NCI-H524 (cell line): ENCODE measurements around the gene RPL9.
"Not testable (repeated sequence)": the region's sequence is repeated elsewhere in the genome, so short reads cannot be mapped to it uniquely, and the experiment has no call there.

Experiments used
- DNase-seq, 2 experiments: peaks; one replicate each; lab custom pipeline; 2025; lab: John Stamatoyannopoulos, UW

RPL9 gene

GRCh38 chr4:39425297-39425696 lies 33.4 kb downstream of the RPL9 start:
- DNase-seq: not testable (repeated sequence)

- no peak for DNase-seq
Observed at GRCh38 chr4:39422247-39422646, 36.5 kb downstream of the RPL9 start.

- no peak for DNase-seq
Observed at GRCh38 chr4:39415678-39416283, 42.9 kb downstream of the RPL9 start.

DNA sequence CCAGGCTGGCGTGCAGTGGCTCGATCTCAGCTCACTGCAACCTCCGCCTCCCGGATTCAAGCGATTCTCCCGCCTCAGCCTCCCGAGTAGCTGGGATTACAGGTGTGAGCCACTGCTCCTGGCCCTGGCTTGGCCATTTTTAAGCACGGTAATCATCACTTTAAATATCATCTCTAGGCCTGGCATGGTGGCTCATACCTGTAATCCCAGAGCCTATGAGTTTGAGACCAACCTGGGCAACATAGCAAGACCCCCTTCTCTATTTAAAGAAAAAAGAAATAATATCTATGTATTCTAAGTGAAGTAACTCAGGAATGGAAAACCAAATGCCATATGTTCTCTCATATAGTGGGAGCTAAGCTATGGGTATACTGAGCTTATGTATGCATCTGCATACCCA lies 47.2 kb downstream of the RPL9 start:
- DNase-seq: not testable (repeated sequence)

DNA sequence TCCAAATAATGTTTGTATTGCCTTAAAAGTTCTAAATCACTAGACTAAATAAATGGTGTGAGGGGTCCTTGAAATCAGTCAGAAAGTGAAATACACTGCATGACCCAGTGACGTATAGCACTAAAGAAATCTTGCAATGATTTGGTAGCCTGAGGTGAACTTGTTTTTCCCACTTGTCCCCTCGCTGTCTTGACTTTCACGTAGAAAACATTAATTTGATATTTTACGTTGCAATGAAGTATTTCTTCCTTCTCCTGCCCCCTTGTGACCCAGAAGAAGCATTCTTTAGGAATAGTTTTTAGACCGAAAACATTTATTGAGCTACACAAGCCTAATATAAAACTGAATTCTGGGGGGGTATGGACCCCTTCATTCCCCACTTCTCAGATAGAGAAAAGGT lies 48.3 kb downstream of the RPL9 start:
- no peak for DNase-seq

- no peak for DNase-seq
Observed at GRCh38 chr4:39407584-39407885, 51.2 kb downstream of the RPL9 start.

DNA sequence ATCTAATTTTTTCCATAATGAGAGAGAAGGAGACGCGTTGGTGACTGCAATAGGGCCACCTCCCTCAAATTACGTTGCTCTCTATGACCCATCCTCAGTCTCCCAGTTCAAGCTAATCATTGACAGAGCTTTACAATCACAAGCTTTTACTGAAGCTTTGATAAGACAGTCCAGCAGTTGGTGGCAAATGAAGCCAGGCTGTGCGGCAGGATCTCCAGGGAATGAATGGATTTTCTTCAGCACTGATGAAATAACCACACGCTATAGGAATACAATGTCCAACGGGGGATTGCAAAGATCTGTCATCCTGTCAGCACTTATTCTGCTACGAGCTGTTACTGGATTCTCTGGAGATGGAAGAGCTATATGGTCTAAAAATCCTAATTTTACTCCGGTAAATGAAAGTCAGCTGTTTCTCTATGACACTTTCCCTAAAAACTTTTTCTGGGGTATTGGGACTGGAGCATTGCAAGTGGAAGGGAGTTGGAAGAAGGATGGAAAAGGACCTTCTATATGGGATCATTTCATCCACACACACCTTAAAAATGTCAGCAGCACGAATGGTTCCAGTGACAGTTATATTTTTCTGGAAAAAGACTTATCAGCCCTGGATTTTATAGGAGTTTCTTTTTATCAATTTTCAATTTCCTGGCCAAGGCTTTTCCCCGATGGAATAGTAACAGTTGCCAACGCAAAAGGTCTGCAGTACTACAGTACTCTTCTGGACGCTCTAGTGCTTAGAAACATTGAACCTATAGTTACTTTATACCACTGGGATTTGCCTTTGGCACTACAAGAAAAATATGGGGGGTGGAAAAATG lies 51.7 kb downstream of the RPL9 start, which contains the start of gene KLB:
KLB (plus strand) TSS at position 168 of the 821 bp plus-strand sequence; CDS start at position 188, 20 bp downstream.
- DNase-seq: no peak
